Mucosa of stomach (tissue), 1 donor: ENCODE results near the gene MOG.

Source experiments
- H3K27me3 ChIP-seq: one replicate; pipeline ENCODE4 v1.7.0; 2013; ENCODE audit warnings: mild to moderate bottlenecking, low read length; ENCODE audit not compliant: control insufficient read depth, insufficient read depth
- H3K36me3 ChIP-seq: one replicate; pipeline ENCODE4 v1.7.0; 2013; ENCODE audit warnings: low read length; ENCODE audit not compliant: control insufficient read depth, insufficient read depth
- H3K4me1 ChIP-seq: one replicate; pipeline ENCODE4 v1.7.0; 2013; ENCODE audit warnings: mild to moderate bottlenecking, low read length; ENCODE audit not compliant: control insufficient read depth, insufficient read depth
- H3K4me3 ChIP-seq: one replicate; pipeline ENCODE4 v1.7.0; 2013; ENCODE audit warnings: low read length
- H3K9ac ChIP-seq: one replicate; pipeline ENCODE4 v1.7.0; 2013; ENCODE audit warnings: mild to moderate bottlenecking, low read length, moderate library complexity
- H3K9me3 ChIP-seq: one replicate; pipeline ENCODE4 v1.7.0; 2013; ENCODE audit warnings: mild to moderate bottlenecking, low read length, moderate library complexity; ENCODE audit not compliant: control insufficient read depth
- donor health status: Pancreatic carcinoma.

The MOG gene

GRCh38 chr6:29685718-29686326 lies 28.9 kb downstream of the MOG start:
- Histone ChIP-seq H3K9me3 (no peaks in the 10 kb centered on the region), H3K4me1 (no peaks in the 10 kb centered on the region), H3K36me3 (no peaks in the 10 kb centered on the region), H3K27me3 (peaks cover 6% of the 10 kb centered on the region), H3K9ac (no peak overlapping the region), H3K4me3 (no peak overlapping the region)

- Histone ChIP-seq H3K4me1 (no peaks in the 10 kb centered on the region), H3K9ac (no peak overlapping the region), H3K9me3 (no peaks in the 10 kb centered on the region), H3K27me3 (peaks cover 4% of the 10 kb centered on the region), H3K4me3 (no peak overlapping the region), H3K36me3 (no peaks in the 10 kb centered on the region)
These were observed 37.7 kb downstream of the MOG start for GRCh38 chr6:29694637-29695036.

- H3K4me3 ChIP-seq: no peak overlapping the region
- no peaks in the 10 kb centered on the region for H3K4me1 ChIP-seq
- no peaks in the 10 kb centered on the region for H3K9me3 ChIP-seq
- peaks cover 4% of the 10 kb centered on the region for H3K27me3 ChIP-seq
- H3K9ac ChIP-seq: no peak overlapping the region
- H3K36me3 ChIP-seq: no peaks in the 10 kb centered on the region
These were observed 39.5 kb downstream of the MOG start for GRCh38 chr6:29696147-29697125.

- H3K27me3 ChIP-seq: peaks cover 24% of the 10 kb centered on the region
- no peak overlapping the region for H3K4me3 ChIP-seq
- H3K4me1 ChIP-seq: no peaks in the 10 kb centered on the region
- no peak overlapping the region for H3K9ac ChIP-seq
- no peaks in the 10 kb centered on the region for H3K9me3 ChIP-seq
- H3K36me3 ChIP-seq: no peaks in the 10 kb centered on the region
These were observed 45.7 kb downstream of the MOG start for GRCh38 chr6:29702519-29703103.

GRCh38 chr6:29705389-29706231 lies 48.7 kb downstream of the MOG start:
- no peaks in the 10 kb centered on the region for H3K4me1 ChIP-seq
- no peak overlapping the region for H3K4me3 ChIP-seq
- no peaks in the 10 kb centered on the region for H3K36me3 ChIP-seq
- peaks cover 31% of the 10 kb centered on the region for H3K27me3 ChIP-seq
- no peak overlapping the region for H3K9ac ChIP-seq
- H3K9me3 ChIP-seq: no peaks in the 10 kb centered on the region

GRCh38 chr6:29708432-29709179 lies 51.7 kb downstream of the MOG start:
- no peaks in the 10 kb centered on the region for H3K4me1 ChIP-seq
- H3K9ac ChIP-seq: no peak overlapping the region
- no peaks in the 10 kb centered on the region for H3K9me3 ChIP-seq
- no peak overlapping the region for H3K4me3 ChIP-seq
- no peaks in the 10 kb centered on the region for H3K36me3 ChIP-seq
- peaks cover 14% of the 10 kb centered on the region for H3K27me3 ChIP-seq

GRCh38 chr6:29709188-29709587 lies 52.3 kb downstream of the MOG start:
- Histone ChIP-seq H3K9ac (no peak overlapping the region), H3K4me3 (no peak overlapping the region), H3K27me3 (peaks cover 8% of the 10 kb centered on the region), H3K9me3 (no peaks in the 10 kb centered on the region), H3K36me3 (no peaks in the 10 kb centered on the region), H3K4me1 (no peaks in the 10 kb centered on the region)

GRCh38 chr6:29710281-29710941 lies 53.5 kb downstream of the MOG start:
- H3K4me1 ChIP-seq: no peaks in the 10 kb centered on the region
- no peak overlapping the region for H3K9ac ChIP-seq
- no peaks in the 10 kb centered on the region for H3K9me3 ChIP-seq
- no peaks in the 10 kb centered on the region for H3K36me3 ChIP-seq
- H3K27me3 ChIP-seq: peaks cover 10% of the 10 kb centered on the region
- H3K4me3 ChIP-seq: no peak overlapping the region

- H3K9ac ChIP-seq: no peak overlapping the region
- H3K4me3 ChIP-seq: no peak overlapping the region
- H3K9me3 ChIP-seq: no peaks in the 10 kb centered on the region
- peaks cover 6% of the 10 kb centered on the region for H3K36me3 ChIP-seq
- no peaks in the 10 kb centered on the region for H3K27me3 ChIP-seq
- H3K4me1 ChIP-seq: peaks cover 15% of the 10 kb centered on the region
These were observed 64.0 kb downstream of the MOG start for GRCh38 chr6:29720863-29721262.
